Fibroblast of mammary gland (primary cell): ENCODE results near the gene DNAJC25.

Experiments used
- DNase-seq: peaks from one replicate; pipeline ENCODE4 v3.0.0-alpha.2; 2010; ENCODE audit warnings: low read depth
- H3K4me3 ChIP-seq: 2 replicates; pipeline ENCODE4 v1.5.1; 2011; ENCODE audit warnings: low read depth, mild to moderate bottlenecking, low read length, moderate library complexity; ENCODE audit not compliant: control insufficient read depth
- CTCF ChIP-seq: conservative IDR thresholded peaks from 2 replicates; pipeline ENCODE4 v1.5.1; 2011; ENCODE audit warnings: low read depth, low read length, inconsistent platforms; ENCODE audit not compliant: control insufficient read depth, insufficient read depth

Gene DNAJC25

GRCh38 chr9:111679199-111679598, 48.1 kb downstream of the DNAJC25 start:
- DNase-seq = no peak
- TF ChIP-seq CTCF = no peak
- no peak overlapping the region for H3K4me3 ChIP-seq

GRCh38 chr9:111683392-111683791, 52.3 kb downstream of the DNAJC25 start:
- TF ChIP-seq CTCF = no peak
- no peak overlapping the region for H3K4me3 ChIP-seq
- no peak for DNase-seq

GRCh38 chr9:111691672-111692329, 60.7 kb downstream of the DNAJC25 start:
- H3K4me3 ChIP-seq = no peak overlapping the region
- TF ChIP-seq CTCF = peak; percentile 48
- DNase-seq = peak; percentile 62

DNA sequence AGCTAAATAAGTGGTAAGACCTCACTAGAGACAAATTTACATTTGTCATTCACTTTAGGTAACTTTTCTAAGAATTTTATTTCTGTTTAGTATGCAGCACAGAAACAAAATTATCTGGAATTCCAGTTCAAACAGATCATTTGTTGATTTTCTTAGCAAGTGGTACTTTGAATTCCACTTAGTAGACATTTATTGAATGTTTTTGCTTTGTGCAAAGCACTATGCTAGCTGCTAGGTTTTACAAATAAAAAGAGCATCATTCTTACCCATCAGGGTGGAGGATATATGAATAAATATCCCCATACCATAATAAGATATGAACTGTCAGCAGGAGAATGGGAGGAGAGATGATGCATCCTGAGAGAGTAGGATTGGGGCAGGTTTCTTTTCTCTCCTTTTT, 65.7 kb downstream of the DNAJC25 start:
- no peak for TF ChIP-seq CTCF
- DNase-seq = no peak
- no peak overlapping the region for H3K4me3 ChIP-seq

GRCh38 chr9:111700776-111701175, 69.6 kb downstream of the DNAJC25 start:
- DNase-seq = no peak
- no peak overlapping the region for H3K4me3 ChIP-seq
- no peak for TF ChIP-seq CTCF
